ENCODE data around the gene FAM83G.

Gene FAM83G

DNA sequence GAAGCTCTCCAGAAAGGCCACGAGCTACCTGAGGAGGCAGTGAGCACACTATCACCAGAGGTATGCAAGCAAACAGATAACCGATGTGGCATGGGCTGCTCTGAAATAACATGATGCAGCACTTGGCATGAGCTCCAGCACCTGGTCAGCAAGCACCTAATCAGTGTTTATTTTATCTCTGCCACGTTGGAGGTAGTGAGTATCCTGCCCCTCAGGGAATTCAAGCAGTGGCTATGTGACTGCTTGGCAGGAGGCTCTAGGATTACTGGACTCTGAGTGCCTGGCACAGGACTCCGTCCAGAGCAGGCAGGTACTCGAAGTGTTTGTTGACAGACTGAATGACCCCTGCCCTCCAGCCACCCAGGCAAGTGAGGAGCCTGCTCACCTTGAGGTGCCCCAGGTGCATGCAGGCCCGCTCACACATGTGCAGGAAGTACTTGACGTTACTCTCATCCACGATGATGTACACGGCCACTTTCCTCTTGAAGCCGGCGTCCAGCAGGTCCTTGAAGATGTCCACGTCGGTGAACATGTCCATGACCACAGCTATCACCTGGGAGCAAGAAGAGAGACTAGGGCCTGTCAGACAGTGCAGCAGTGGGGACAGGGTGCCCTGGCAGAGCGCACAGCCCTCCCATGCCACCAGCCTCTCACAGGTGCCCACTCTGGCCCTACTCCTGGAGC lies 16.6 kb downstream of the FAM83G start:
- peak; percentile 83 for DNase-seq

DNA sequence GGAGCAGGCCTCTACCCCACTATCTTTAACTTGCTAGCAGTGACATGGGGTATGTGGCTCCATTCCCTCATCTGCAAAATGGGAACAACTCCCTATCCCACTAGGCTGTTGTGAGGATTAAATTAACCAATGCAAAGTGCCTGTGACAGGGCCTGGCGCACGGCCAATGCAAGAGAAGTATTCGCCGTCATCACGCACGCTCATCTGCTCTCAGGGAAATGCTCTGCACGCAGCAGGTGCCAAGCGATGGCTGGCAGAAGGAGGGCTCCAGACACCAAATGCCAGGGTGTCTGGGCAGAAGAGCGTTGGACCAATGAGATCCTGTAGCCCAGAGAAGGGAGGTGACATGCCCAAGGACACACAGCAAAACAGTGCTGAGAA lies 17.3 kb downstream of the FAM83G start:
- peak; percentile 8 for DNase-seq

DNA sequence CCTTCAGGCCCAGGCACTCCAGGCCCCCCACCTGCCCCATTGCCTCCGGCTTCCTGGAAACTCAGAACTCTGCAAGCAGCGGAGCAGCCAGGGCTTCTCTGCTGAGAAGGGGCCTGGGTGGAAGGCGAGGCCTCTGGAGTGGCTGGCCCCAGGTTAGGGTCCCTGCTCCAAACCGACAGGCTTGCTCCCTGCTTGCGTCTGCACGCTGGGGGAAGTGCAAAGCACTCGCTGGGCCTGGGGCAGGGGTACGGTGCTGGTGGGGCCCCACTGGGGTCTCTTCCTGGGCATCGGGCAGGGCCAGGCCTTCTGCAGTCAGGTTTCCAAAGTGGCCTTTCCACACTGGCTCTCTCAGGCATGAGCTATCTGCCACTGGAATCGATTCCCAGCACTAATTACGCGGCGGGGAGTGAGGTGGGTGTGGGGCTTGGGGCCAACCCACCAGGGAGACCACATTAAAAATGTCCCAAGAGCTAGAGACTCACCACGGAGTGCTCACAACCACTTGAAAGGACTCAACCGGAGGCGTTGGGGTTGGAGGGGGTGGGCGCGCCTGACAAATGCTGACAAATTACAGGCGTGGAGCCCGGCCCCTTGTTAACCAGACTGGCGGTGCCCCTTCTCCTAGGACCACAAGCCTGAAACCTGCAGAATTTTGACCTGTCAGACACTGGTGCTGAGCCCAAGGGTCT lies 17.9 kb downstream of the FAM83G start:
- no peak for DNase-seq

GRCh38 chr17:18985475-18985874 lies 19.1 kb downstream of the FAM83G start:
- DNase-seq, result no peak

DNA sequence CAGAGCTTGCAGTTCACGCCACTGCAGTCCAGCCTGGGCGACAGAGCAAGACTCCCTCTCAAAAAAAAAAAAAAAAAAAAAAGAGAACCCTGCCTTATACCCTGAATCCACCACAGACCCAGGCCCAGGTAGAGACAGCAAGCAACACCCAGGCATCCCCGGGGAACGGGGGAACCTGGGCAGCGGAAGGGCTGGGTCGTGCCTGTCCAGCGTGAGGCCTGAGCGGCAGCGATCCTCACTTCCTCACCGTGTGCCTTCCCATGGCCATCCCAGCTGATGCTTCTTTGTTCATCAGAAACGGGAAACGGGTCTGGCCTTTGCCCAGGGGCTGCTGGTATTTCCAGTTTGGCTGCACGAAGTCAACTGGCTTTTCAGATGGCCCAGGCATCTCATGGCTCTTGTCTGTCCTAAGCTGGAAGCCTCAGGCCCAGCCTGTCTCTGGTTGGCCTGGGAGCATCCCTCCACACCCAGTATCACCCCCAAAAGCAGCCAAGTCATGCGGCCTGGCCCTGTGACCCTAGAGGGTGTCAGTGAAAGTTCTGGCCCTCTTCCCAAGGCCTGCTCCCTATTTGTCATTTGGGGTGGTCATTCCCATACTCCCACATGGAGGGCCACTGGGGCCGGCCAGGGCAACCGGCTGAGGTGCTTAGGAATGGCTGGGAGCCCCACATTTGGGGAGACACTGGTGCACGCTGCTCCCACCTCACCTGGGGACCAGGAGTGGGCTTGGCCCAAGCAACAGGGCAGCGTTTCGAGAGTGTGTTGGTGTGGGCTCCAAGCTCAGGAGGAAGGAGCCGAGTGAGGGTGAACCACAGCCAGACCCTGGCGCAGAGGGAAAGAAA lies 20.1 kb downstream of the FAM83G start:
- DNase-seq, result no peak

DNA sequence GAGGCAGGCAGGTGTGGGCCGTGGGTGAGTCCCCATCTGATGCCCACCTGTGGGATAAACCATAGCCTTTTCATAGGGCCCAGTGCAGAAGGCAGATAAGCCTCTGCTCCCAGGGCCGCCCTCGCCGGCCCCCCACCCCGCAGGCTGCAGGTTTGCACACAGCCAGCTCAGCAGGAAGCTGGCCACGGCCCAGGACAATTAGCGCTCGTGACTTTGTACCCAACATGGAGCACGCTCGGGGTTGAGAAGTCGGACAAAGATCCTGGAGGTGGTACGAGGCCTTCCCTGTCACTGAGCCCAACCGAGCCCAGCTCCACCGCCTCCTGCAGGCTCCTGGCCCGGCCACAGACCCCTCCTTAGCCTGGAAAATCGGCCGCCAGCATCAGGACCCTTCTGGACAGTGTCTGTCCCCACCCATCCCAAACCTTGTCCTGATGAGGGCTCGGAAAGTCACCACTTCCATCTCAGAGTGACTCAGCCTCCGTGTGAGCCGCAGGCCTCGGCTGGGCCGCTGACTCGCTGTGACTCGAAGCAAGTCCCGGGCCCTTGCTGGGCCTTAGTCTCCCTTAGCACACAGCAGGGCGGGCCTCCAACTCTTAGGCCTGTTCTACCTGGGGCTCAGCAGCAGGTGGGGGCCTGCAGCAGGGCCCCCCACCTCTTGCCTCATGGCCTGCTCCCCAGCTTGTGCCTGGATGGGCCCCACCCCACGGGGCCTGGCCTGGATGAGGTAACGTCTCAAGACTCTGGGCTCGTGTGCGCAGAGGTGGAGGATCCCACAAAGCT lies 22.7 kb downstream of the FAM83G start:
- DNase-seq, result peak; percentile 7

DNA sequence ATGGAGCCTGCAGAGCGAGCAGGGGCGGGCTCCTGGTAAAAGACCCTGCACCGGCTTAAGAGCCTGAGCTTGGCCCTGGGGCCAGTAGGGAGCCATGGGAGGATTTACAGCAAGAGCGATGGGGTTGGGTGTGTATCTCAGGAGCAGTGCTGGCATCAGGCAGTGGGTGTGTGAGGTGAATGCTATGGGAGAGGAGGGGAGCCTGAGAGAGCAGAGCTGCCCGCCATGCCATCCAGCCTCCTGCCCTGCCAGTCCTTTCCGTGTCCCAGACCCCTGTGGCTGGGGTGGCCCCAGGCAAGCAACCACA lies 23.3 kb downstream of the FAM83G start:
- no peak for DNase-seq

DNA sequence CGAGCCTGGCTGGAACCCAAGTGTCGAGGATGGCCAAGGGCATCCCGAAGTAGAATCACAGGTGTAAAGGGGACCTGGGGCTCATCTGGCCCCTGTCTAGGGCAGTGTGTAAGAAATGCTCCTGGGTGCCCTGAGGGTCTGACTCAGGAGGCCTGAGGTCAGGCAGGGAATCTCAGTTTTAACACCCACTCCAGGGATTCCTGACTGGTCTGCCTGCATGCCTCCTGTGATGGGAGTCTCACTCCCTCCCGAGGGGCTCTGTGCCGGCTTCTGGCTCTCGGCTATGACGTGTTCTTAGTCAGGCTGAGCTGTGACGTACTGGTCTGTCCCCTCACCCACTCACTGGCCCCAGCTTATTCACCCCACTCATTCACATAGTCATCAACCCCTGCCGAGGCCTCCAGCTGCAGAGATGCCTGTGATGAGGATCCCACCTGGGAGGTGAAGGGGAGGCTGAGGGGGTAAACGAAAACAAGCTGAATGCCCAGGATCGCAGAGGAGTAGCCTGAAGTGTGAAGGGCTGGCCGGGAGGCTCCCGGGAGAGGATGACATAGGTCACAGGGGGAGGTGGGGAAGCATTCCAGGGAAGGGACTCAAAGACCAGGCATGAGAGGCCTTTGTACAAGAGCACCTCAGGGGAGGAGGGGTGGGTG lies 23.8 kb downstream of the FAM83G start:
- no peak for DNase-seq

GRCh38 chr17:18978655-18979054 lies 25.9 kb downstream of the FAM83G start:
- no peak for DNase-seq

DNA sequence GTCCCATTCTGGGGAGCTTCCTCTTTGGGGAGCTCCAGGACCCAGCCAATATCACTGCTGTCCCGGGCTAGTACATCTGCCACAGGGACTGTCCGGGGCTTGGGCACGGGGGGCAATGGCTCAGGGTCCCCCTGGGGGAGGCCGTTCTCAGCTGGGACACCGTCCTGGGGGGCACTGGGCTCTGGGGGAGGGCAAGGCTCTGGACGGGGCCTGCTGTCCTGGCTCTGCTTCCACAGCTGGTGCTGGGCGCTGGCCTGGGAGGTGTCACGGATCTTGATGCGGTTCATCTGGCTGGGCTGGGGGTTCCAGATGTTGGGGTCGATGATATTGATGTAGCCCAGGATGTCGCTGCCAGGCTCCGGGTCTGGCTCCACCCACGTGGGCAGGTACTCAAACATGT lies 26.5 kb downstream of the FAM83G start:
- DNase-seq, result no peak

- no peak for DNase-seq
Observed at GRCh38 chr17:18977646-18978045, 26.9 kb downstream of the FAM83G start.

GRCh38 chr17:18977021-18977420 lies 27.5 kb downstream of the FAM83G start:
- DNase-seq, result no peak

DNA sequence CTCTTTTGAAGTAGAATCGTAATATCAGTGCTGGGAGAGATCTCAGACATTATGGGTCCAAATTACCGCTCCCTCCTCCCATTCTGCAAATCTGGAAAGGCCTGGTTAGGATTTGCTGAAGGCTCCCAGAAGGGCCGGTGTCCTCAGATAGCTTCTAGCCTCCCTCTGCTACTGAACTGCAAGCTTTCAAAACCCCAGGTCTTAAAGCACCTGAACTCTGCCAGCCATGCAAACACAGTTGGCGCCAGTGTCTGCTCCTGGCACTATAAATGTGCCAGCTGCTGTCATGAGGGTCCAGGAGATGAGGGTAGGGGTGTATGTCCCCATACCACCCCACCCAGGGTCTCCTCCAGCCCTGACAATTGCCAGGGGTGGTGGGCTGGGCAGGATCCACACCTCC lies 28.4 kb downstream of the FAM83G start:
- no peak for DNase-seq

- DNase-seq, result no peak
Observed at GRCh38 chr17:18975597-18975996, 29.0 kb downstream of the FAM83G start.

GRCh38 chr17:18974407-18975149 lies 30.0 kb downstream of the FAM83G start:
- no peak for DNase-seq

DNA sequence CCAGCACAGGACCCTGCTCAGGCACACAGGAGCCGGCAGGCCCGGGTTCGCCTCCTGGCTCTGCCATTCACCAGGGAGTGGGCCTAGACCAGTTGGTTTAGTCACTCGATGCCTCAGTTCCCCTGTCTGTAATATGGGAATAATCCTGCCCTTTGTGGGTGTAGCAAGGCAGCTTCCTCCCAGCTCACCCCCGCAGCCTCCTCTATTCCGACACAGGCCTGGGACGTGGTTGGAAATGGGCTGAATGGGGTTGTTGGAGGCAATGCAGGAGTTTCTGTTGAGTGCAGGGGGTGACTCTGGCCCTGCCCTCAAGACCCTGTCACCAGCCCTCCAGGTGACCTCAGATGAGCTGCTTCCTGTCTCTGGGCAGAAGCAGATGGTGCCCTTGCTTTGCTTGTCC lies 32.8 kb downstream of the FAM83G start:
- DNase-seq, result no peak

DNA sequence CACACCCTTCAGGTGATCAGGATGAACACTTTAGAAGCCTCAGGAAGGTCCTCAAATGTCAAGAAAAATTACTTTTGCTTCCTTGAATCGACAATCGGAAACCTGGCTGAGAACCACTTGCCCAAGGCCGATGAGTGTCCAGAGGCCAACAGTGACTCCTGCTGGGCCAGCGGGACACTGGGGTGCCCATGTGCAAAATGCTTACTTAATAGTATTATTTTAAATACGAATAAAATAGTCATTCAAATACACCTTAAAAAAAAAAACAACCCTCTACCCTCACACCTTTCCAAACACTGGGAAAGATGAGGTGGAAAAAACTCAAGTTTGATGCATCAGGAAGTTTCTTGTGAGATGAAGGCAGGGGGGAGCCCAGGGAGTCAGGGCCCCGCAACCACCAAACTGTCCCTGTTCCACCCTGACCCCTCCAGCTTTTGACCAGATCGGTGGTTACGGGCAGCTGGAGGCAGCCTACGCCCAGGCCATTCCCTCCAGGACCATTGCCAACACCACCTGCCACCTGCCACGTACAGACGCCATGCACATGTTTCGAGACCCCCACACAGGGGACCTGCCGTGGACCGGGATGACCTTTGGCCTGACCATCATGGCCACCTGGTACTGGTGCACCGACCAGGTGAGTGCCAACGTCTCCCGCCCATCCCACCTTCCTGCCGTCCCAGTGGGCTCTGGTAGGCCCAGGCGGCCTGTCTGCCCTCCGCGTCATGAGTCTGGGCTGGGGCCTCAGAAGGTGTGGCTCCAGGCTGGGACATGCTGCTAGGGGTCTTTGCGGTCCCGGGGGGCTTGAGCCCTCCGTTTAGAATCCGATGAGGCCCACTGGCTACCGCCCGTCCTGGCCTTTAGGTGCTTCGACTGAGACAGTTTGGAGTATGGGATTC lies 33.7 kb downstream of the FAM83G start:
- DNase-seq, result no peak

DNA sequence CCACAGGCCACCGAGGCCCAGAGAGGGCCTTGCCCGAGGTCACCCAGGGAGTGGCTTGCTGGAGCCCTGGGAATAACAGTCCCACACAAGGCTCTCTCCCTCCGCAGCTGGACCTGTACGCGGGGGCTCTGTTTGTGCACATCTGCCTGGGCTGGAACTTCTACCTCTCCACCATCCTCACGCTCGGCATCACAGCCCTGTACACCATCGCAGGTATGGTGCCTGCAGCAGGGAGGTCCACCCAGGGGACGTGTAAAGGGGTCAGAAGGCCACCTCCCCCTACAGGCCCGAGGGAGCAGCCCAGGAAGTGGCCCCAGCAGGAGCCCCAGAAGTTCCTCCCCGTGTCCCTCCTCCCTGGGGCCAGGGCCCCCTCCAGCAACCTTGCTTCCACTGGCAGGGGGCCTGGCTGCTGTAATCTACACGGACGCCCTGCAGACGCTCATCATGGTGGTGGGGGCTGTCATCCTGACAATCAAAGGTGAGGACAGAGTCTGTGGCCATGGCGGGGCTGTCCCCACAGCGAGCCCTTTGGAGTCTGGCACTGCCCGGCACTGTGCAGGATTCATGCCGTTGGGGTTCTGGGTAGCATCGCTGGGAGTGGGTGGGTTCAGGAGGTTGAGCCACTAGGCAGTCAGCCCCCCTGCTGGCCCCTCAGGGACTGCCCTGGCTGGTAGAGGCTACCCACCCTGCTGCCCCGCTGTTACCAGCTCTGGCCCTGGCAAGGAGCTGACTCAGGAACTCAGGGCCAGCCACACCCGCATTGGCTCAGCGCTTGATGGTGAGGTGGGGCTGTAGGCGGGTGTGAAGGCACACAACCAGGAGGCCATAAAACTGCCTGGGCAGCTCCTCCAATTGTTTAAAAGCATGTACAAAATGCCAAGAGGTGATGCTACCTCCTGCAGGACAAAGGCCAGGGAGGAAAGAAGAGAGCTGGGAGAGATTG lies 35.3 kb downstream of the FAM83G start:
- DNase-seq, result no peak

DNA sequence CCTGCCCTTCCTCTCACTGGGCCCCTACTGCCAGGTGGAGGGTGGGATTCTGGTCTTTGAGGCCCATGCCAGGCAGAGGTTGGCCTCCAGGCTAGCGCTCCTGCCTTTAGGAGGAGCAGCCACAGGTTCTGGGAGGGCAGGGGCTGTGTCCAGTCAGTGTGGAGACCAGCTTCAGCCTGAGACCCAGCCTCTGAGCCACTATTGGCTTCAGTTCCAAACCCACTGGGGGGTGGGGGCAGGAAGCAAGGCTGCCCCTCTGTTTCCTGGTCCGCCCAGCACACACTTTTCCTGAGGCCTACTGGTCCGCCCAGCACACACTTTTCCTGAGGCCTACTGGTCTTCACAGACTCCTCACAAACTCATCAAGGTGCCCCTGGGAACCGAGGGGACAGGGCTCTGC lies 36.2 kb downstream of the FAM83G start:
- no peak for DNase-seq

DNA sequence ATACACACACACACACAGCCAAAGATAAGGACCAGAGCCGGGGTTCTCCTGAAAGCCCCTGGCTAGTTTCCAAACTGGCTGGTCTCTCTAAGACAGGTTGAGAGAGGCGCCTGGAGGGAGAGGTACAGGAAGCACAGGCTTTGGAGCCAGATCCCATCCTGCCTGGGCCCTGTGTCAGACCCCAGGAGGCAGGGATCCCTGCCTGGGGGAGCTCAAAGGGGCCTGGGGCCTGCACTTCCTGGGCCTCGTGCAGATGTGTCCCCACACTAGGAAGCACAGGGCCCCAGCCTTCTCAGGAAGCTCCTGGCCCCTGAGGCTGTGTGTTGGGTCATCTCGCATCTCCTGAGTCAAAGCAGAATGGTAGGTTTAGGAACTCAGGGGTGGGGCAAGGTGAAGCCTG lies 36.6 kb downstream of the FAM83G start:
- peak; percentile 13 for DNase-seq
